CD4-positive, alpha-beta T cell treated with Interleukin-4 for 1 hour (primary cell): ENCODE measurements around the gene SRD5A3.

ENCODE experiments used
- DNase-seq, 2 donors: peaks; one replicate each; pipeline ENCODE4 v3.0.0-alpha.2; 2020 to 2022

Gene SRD5A3

DNA sequence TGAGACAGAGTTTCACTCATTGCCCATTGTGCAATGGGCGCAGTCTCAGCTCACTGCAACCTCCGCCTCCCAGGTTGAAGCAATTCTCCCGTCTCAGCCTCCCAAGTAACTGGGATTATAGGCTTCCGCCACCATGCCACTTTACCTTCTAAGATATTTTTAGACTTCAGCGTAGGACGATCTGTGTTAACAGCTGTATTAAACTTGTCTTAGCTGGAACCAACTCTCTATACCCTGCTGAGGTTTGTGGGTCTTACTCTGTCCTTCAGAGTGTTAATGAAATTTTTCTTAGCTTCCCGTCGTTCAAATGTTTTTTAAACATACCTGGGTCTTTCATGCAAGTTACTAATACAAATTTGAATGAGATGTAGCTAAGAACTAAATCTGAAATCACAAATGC lies 64.4 kb downstream of the SRD5A3 start:
- no peak for DNase-seq

DNA sequence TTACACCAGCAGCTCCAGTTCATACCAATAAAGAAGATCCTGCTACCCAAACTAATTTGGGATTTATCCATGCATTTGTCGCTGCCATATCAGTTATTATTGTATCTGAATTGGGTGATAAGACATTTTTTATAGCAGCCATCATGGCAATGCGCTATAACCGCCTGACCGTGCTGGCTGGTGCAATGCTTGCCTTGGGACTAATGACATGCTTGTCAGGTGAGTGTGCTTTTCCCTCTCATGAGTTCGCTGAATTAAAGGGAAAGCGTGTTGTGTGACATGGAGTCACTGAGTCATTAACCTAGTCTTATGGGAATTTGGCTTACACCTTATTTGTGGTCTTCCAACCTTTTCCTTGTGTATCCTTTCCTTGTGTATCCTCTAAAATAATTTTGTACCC lies 65.6 kb downstream of the SRD5A3 start:
- no peak for DNase-seq

DNA sequence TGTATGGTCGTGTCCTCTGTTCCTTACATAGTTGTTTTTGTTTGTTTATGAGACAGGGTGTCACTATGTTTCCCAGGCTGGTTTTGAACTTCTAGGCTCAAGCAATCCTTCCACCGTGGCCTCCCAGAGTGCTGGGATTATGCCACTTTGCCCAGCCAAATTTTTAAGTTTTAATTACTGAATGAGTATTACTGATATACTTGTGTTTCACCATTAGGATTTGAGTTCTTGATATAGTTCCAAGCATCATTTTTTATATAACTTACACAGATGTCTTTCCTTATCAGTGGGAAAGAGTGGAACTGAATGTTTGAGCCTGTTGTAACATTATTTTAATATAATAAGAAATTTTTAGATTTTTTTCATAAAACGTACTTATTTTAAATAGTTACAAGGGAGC lies 70.1 kb downstream of the SRD5A3 start:
- DNase-seq = no peak
